GM19025 (cell line): ENCODE results near the gene SPTBN2.

Experiments used
- ATAC-seq: cut with Tn5 transposase; IDR thresholded peaks from one replicate; pipeline ENCODE4 v1.9.1; 2021; ENCODE audit warnings: mild to moderate bottlenecking, low read depth, moderate library complexity; ENCODE audit not compliant: unreplicated experiment

SPTBN2 gene

GRCh38 chr11:66686801-66687750 is 41.9 kb downstream of the SPTBN2 start:
- no peak for ATAC-seq

GRCh38 chr11:66686100-66686785 is 42.8 kb downstream of the SPTBN2 start:
- ATAC-seq, result no peak

- ATAC-seq, result no peak
These were observed 43.5 kb downstream of the SPTBN2 start for GRCh38 chr11:66685276-66686099.

GRCh38 chr11:66684635-66685034 is 44.4 kb downstream of the SPTBN2 start:
- ATAC-seq, result no peak

- no peak for ATAC-seq
These were observed 45.1 kb downstream of the SPTBN2 start for GRCh38 chr11:66683877-66684276.

GRCh38 chr11:66680966-66681645 is 47.9 kb downstream of the SPTBN2 start:
- ATAC-seq, result no peak

- peak; percentile 86 for ATAC-seq
These were observed 51.2 kb downstream of the SPTBN2 start, which contains the start of gene RBM4B for GRCh38 chr11:66677599-66678375. RBM4B (minus strand) TSS chr11:66677887; CDS start chr11:66677079, 808 bp downstream.

- ATAC-seq, result no peak
These were observed 52.0 kb downstream of the SPTBN2 start for GRCh38 chr11:66676931-66677598.

- ATAC-seq, result no peak
These were observed 52.6 kb downstream of the SPTBN2 start for GRCh38 chr11:66676282-66676919.

- ATAC-seq, result no peak
These were observed 53.9 kb downstream of the SPTBN2 start for GRCh38 chr11:66674964-66675602.

- no peak for ATAC-seq
These were observed 58.2 kb downstream of the SPTBN2 start for GRCh38 chr11:66670816-66671215.

- no peak for ATAC-seq
These were observed 63.6 kb downstream of the SPTBN2 start for GRCh38 chr11:66665369-66665768.

- no peak for ATAC-seq
These were observed 65.2 kb downstream of the SPTBN2 start for GRCh38 chr11:66663741-66664296.

- ATAC-seq, result no peak
These were observed 69.3 kb downstream of the SPTBN2 start for GRCh38 chr11:66659763-66660162.

- ATAC-seq, result no peak
These were observed 75.9 kb downstream of the SPTBN2 start for GRCh38 chr11:66653123-66653522.

- ATAC-seq, result no peak
These were observed 76.4 kb downstream of the SPTBN2 start for GRCh38 chr11:66652651-66653050.

GRCh38 chr11:66651016-66651415 is 78.0 kb downstream of the SPTBN2 start:
- no peak for ATAC-seq

GRCh38 chr11:66649903-66650302 is 79.1 kb downstream of the SPTBN2 start:
- no peak for ATAC-seq
